ENCODE measurements around the gene F10.

F10 gene

DNA sequence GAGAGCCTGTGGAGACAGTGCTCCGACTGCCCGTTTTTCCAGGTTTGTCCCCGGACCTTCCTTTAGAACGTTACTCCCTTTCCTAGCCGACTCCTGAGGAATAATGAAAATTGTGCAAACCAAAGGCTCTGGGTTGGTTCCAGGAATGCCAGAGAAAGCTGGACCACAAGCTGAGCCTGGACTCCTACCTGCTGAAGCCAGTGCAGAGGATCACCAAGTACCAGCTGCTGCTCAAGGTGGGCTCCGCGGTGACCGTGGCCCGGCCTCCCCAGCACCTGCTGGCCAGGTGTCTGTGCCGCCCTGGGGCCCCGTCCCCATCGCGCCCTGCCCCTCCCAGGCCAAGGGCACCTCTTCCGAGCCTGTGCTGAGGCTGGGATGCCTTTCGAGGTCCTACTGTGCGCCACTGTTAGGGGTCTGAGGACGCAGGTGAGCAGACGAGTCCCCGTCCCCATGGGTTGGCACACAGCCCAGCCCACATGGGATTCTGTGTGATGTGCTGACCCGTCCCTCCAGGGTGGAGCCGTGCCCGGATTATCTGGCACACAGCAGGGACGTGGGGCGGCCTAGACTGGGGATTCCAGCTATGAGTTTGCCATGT is 37.6 kb upstream of the F10 start:
- in situ Hi-C loops (cut with HindIII; ENCODE audit: low sequenced_read_pairs) = loop anchor here (10.0 kb wide), 1 partner anchor 60 kb away; no protein-coding TSS in a partner anchor

DNA sequence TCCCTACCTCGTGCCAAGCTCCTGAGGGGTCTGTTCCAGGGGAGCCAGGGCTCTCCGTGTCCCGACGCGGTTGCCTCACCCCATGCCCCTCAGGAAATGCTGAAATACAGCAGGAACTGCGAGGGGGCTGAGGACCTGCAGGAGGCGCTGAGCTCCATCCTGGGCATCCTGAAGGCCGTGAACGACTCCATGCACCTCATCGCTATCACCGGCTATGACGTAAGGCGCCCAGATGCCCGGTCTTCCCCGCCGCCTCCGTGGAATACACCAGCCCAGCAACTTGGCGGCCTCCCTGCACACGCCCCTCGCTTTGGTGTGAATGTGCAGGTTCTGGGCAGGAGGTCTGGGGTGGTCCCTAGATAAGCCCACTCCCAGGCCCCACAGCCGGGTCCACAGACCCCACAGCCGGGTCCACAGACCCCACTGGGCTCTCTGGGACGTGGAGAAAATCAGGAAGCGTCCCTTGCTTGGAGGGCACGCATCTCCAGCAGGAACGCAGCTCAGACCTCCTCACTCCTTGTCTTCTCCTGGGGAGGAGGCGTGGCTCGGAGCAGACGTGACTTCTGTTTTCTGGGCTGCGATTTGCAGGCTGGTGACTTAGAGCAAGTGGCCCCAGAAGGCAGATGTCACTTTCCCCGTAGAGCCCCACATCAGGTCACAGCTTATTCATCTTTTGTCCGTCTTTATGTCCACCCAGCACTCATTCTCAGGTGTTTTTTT is 36.4 kb upstream of the F10 start:
- in situ Hi-C loops (cut with HindIII; ENCODE audit: low sequenced_read_pairs) = loop anchor here (10.0 kb wide), 1 partner anchor 61 kb away; no protein-coding TSS in a partner anchor

DNA sequence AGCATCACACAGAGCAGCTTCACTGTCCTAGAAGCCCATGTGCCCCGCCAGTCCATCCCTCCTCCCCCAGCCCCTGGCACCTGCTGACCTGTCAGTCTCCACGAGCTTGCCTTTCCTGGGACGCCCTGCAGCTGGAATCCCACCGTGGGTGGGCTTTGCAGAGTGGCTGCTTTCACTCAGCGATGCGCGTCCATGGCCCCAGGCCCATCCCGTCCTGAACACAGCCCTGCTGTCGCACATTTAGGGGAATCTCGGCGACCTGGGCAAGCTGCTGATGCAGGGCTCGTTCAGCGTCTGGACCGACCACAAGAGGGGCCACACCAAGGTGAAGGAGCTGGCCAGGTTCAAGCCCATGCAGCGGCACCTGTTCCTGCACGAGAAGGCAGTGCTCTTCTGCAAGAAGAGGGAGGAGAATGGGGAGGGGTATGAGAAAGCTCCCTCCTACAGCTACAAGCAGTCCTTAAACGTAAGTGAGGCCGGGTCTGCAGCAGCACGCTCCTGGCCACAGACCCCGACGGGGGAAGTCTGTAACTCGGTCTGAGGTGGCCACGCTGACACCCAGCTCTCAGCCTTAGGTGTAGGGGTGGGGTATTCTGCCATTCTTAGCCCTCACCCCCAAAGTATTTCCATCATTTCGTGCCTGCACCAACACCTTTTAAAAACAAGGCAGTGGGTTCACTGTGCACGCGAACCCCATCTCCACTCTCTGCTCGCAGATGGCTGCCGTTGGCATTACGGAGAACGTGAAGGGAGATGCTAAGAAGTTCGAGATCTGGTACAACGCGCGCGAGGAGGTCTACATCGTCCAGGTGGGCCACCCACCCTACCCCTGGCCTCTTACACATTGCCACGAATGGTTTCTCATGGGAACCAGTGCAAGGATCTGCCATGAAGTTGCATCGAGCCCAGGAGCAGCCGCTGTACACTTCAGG is 35.3 kb upstream of the F10 start:
- in situ Hi-C loops (cut with HindIII; ENCODE audit: low sequenced_read_pairs) = loop anchor here (10.0 kb wide), 1 partner anchor 62 kb away; no protein-coding TSS in a partner anchor

DNA sequence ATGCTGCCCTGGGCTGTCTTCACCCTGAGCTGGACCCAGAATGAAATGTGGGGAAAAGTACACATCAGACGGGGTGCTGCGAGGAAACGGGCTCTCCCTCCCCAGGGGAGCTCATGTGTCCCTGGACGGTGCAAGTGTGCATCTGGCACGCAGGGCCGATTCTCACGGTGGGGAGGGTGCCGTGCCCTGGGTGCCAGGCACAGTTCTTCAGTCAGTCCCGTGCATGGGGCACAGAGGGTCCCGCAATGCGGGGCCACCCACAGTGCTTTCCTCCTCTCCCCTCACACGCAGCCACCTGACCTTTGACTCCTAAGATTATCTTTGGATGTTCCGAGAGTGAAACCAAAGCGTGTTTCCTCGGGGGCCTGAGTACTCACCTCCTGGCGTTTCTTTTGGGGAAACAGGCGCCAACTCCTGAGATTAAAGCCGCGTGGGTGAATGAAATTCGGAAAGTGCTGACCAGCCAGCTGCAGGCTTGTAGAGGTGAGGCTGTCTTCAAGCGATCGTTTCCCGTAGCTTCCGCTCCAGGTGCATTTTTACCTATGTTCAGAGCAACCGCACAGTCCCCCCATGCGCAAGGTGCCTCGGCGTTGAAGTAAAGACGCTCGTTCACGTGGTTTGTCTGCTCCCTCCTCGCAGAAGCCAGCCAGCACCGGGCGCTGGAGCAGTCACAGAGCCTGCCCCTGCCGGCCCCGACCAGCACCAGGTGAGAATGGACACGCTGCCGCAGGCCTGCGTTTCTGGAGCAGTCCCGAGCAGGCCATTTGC is 34.5 kb upstream of the F10 start:
- in situ Hi-C loops (cut with HindIII; ENCODE audit: low sequenced_read_pairs) = loop anchor here (10.0 kb wide), 1 partner anchor 63 kb away; no protein-coding TSS in a partner anchor

DNA sequence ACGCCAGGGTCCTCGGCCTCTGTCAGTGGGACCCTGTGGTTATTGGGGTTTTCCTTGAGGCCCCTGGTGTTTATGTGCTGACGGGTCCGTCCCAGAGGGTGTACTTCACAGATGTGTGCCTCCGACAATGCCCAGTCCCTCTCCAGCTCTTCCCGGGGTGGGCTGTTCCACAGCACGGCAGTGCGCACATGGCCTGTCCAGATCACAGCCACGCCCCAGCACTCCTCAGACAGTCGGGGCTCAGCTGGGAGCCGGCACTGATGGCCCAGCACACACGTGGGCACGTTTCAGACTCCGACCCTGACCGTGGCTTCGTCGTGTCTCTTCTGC is 33.9 kb upstream of the F10 start:
- in situ Hi-C loops (cut with HindIII; ENCODE audit: low sequenced_read_pairs) = loop anchor here (10.0 kb wide), 1 partner anchor 64 kb away; no protein-coding TSS in a partner anchor

DNA sequence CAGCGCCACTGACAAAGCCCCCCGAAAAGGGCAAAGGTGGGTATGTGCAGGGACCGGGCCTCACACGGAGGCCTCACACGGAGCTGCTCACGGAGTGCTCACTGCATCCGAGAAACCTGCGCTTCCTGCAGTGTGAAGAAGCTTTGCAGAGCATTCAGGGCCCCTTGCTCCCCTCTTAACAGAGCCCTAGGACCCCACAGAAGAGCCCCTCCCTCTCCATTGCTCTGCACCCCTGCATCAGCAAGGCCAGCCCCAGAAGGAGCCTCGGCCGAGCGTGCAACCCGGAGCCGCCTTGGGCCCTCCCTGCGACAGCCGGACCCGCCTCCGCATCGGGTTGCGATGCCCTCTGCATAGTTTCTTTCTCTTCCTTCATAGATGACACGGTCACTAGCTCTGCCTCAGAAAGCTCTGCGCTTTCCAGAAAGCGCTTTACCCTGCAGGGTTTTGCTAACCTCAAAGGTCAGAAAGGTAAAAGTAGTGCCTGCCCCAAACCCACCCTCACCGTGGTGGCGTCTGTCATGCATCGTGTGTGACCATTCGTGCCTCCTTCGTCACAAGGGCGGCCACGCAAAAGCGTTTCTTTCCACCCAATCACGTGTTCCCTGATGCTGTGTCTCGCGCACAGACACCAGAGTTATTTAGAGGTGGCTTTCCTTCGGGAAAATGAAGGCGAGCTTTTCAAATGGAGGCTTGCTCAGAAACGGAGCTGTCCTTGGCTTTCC is 32.7 kb upstream of the F10 start:
- in situ Hi-C loops (cut with HindIII; ENCODE audit: low sequenced_read_pairs) = loop anchor here (10.0 kb wide), 1 partner anchor 65 kb away; no protein-coding TSS in a partner anchor

DNA sequence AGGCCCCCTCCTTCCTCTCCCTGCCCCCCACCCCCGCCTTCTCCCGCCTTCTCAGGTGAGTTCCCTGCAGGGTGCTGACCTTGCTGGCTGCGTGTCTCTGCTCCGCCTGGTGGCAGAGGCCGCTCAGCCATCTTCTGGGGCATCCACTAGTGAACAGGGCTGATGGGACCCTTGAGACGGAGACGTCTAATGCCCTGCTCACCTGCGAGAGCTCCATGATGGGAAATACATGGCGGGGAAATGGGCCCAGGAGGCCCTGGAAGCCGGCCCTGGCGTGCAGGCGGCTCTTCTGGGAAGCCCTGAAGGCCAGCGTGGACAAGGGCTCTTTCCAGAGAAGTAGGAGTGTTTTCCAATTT is 32.2 kb upstream of the F10 start:
- in situ Hi-C loops (cut with HindIII; ENCODE audit: low sequenced_read_pairs) = no loop called here

DNA sequence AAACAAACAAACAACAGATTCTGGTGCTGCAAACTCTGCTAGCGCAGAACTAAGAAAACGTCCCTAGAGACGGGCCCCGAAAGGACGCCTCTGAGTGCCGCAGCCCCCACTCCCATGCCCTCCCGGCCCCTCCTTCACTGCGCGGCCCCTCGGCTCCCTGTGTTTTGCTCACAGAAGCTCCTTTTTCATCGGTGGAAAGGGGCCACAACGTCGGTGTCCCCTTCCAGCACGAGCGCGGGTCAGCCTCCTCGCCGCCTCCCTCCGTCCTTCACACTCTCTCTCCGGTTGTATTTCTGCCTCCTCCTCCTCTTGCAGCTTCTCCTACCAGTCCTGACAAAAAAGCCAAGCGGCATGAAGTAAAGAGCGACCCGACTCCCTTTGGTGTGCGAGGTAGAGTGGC is 31.8 kb upstream of the F10 start:
- in situ Hi-C loops (cut with HindIII; ENCODE audit: low sequenced_read_pairs) = no loop called here

DNA sequence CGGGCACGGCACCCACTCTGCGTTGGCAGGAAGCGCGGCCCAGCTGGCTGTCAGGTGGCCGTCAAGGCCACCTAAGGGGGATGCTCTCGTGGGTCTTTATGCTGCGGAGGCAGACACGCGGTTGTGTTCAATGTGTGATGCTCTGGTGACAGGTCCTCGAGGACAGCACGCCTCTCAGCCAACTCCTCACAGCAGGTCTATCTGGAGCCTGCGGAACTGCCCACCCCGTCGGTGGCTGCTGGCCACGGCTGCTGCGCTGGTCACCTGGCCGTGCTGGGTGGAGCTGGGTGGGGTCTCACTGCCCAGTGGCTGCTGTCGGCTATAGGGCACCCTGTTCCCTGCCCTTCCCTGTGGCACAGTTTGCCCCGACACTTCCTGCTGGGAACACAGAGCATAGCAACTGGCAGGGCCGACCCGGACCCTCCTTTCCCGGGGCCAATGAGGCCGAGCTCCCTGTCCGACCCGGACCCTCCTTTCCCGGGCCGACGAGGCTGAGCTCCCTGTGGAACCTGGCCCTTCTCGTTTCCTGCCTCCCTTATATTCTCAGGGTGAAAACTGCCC is 31.3 kb upstream of the F10 start:
- in situ Hi-C loops (cut with HindIII; ENCODE audit: low sequenced_read_pairs) = no loop called here

DNA sequence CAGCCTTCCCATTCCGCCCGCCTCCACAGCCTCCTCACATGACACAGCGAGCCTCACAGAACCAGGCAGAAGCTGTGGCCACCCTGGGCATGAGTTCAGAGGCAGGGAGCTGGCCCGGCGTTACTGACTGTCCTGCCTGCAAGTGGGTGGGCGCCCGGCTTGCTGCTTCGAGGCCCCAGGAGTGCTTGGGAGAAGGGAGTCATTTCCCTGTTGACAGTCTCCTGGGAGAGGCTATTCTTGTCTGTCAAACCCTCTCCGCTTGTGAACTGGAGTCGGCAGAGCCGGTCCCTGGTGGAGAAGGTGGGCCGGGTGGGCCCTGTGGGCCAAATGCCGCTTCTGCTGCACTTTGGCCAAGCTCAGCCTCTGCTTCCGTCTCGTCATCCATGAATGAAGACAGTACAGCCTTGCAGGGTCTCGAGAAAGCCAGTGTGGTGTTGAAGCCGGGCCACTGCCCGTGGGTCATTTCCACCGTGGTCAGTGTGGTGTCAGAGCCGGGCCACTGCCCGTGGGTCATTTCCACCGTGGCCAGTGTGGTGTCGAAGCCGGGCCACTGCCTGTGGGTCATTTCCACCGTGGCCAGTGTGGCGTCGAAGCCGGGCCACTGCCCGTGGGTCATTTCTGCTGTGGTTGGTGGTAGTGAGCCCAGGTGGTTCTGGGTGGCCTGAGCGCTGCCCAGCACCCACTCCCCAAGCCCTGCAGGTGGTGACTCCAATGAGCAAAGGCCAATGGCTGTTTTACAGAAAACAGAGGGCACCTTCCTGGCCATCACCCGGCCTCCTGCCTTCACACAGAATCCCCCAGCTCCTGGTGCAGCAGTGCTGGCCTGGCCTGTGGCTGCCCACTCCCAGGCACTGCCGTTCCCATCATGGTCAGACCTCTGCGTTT is 30.5 kb upstream of the F10 start:
- in situ Hi-C loops (cut with HindIII; ENCODE audit: low sequenced_read_pairs) = no loop called here

DNA sequence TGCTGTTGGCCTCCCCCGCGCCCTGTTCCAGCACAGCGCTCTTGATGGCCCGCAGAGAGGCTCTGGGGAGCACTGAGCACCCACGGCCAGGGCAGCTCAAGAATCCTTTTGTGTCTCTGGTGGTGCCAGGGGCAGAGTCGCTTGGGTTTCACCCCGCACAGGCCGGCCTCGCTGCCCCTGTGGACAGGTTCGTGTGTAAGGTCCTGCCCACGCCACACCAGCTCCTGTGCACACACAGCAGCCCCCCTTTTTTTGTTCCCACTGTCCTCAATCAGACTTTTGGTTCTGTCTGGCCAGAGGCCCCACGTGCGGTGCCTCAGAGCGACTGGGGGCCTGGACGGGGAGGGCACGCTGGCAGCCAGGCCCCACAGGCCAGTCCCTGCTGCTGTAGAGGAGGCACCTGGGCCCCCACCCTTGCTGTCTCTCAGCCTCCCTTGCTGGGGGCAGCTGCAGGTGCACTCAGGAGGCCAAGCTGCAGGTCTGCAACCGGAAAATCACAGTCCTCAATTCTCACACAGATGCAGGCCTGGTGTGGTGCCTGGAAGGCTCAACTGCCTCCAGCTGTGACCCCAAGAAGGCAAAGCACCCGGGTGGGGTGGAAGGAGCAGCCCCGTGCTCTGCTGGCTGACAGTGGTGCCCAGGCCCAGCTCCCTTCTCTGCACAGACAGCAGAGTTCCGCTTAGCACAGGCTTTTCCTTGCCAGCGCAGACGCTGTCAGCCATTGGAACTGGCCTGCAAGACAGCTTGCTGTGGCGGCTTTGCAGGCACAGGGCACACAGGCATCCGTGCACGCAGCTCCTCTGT is 29.6 kb upstream of the F10 start:
- in situ Hi-C loops (cut with HindIII; ENCODE audit: low sequenced_read_pairs) = no loop called here

DNA sequence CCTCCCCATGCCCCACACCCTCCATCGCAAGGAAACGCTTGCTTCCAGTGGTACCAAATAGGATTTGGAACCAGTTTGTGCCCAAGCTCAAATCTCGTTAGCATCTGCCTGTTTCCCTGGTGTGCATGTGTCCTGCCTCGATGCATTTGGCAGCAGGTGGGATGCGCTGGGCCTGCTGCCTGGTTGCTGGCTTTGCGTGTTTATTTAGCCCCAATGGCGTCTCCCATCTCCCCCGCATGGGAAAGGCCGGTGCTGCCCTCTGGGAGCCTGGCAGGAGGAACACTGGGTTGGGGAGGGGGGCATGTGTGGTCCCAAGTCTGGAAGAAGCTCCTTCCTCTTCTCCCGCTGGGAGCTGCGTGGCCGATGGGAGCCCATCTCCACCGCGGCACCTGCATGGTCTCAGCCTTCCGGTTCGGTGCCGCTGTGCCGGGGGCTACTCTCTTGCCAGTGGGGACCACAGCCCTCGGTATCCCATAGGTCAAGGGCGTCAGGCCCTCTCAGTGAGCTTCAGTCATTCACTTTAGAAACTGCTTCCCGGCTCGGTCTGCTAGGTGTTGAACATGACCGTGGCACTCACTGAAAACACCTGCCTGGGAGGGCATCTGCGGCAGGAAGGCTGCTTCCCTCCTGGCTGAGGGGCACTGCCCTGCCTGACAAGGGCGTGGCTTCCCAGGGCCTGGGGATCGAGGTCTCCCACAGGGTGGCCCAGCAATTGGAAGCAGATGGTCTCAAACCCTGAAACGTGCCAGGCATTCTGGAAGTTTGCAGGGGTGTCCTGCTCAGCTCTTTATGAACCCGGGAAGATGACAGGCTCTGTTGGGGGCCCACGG is 28.8 kb upstream of the F10 start:
- in situ Hi-C loops (cut with HindIII; ENCODE audit: low sequenced_read_pairs) = no loop called here

DNA sequence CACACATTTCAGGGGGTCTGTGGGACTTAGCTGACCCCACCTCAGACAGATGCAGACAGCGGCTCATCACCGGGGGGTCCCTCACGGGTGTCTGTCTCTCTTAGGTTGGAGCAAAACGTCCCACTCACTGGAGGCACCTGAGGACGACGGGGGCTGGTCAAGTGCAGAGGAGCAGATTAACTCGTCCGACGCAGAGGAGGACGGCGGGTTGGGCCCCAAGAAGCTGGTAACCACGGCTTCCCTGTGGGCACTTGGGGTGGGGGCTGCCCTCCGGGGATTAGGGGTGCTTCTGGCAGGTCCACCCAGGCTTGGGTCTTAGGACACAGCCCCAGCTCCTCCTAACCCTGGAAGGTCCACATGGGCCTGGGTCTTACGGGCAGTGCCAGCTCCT is 28.2 kb upstream of the F10 start:
- in situ Hi-C loops (cut with HindIII; ENCODE audit: low sequenced_read_pairs) = no loop called here

DNA sequence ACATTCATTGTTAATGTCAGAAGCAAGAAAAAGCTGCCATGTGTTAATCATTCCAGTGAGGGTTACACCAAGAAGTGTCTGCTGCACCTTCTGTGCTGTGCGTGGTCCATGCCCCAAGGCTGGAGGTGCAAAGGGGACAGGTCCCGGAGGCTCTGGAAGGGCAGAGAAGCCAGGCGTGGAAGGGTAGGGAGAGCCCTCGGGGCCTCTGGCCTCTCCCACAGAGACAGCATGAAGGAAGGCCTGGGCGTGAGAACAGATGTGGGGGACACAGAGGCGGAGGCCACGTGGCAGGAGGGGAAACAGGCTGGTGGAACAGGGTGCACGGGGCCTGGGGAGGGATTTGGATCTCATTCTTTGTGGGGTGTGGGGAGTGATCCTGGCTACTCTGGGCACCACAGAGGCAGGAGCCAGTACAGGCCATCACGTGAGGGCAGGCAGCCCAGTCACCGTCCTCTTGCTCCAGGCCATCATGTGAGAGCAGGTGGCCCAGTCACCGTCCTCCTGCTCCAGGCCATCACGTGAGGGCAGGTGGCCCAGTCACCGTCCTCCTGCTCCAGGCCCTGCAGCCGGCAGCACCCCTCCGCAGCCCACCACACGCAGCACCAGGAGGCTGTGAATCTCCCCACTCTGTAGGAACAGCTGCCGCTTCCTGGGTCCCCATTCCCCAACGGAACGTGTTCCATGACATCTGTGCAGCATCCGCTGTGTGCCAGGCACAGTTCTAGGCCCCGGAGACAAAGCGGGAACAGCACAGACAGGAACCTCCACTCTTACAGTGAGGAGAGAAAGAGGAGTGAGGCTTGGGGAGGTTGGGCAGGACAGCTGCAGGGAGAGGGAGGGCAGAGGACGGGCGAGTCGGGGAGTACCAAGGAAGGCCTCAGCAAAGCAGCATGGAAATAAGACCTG is 27.2 kb upstream of the F10 start:
- in situ Hi-C loops (cut with HindIII; ENCODE audit: low sequenced_read_pairs) = no loop called here

DNA sequence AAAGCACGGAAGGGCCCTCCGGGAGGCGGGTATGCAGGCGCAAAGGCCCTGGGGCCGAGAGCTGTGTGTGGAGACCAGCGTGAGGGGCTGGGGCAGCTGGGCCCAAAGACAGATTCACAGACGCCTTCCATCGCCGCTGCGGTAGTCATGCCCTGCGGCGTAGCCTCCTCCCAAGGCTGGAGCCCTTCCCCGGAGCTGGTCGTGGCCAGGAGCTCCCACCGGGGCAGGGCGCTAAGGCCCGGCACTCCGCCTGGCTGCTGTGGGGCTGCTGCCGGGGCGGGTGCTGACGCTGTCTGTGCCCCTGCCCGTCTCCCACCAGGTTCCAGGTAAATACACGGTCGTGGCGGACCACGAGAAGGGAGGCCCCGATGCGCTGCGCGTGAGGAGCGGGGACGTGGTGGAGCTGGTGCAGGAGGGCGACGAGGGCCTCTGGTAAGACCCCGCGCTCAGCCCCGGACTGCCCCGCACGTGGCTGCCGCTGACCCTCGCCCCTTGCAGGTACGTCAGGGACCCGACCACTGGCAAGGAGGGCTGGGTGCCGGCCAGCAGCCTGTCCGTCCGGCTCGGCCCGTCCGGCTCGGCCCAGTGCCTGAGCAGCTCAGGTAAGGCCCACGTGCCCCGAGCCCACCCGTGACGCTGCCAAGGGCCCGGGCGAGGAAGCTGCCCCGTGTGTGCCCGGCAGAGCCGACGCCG is 26.4 kb upstream of the F10 start:
- in situ Hi-C loops (cut with HindIII; ENCODE audit: low sequenced_read_pairs) = no loop called here

Data from endothelial cell of hepatic sinusoid (primary cell).